Cardiac septum (tissue), 1 donor: ENCODE data around the gene SULT4A1. TPM values are rescaled to one million over a fixed set of nuclear protein-coding genes. Genes with fewer than 3 reads are reported as not detected.
"Not testable (repeated sequence)": the region's sequence is repeated elsewhere in the genome, so short reads cannot be mapped to it uniquely, and the experiment has no call there.

Experiments
- DNase-seq: peaks from one replicate; pipeline ENCODE4 v3.0.0-alpha.2; 2020; ENCODE audit warnings: low spot score
- intact Hi-C: fragments of 100-400 bp; cut with DNase I; formaldehyde crosslinking; loops from one replicate; pipeline ENCODE4 v1.14.0; 2022
- total RNA-seq: library from RNA; stranded (reverse); fragmentation: NEBNext Ultra II Directional; extraction: Animal tissue kit (Norgen Biotek cat#: 25700); gene quantifications from one replicate; pipeline ENCODE4 v1.2.1, GENCODE V29; 2021
- donor health status: DM: no; HTN: no; CAD: no.

Gene SULT4A1
- total RNA-seq, 1 donor from 2014 or later = 0.13 TPM

DNA sequence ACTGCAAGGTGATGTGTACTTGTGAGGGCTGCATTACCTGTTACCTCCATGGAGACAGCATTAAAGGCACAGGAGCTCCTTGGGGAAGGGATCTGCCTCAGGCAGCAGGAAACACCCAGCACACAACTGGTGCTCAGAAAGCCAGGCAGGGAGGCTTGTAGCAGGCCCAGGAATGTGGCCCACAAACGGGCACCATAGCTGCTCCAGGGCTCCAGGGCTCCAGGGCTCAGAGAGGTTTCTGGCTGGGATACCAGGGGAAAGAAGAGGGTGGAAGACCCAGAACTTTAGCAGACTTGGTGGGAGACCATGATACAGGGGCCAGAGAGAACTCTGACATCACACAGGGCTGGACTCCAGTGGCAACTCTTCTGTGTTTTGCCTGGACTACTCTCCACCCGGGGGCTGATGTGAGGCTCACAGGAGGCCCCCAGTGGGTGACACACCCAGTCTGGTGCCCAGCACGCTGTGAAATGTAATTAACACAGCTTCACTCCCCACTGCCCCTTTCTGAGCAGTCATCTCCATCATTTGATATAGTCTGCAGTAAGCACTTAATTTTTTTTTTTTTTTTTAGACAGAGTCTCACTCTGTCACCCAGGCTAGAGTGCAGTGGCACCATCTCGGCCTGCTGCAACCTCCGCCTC, 14.7 kb upstream of the SULT4A1 start:
- intact Hi-C loops = no loop called here
- peak; percentile 60 for DNase-seq

DNA sequence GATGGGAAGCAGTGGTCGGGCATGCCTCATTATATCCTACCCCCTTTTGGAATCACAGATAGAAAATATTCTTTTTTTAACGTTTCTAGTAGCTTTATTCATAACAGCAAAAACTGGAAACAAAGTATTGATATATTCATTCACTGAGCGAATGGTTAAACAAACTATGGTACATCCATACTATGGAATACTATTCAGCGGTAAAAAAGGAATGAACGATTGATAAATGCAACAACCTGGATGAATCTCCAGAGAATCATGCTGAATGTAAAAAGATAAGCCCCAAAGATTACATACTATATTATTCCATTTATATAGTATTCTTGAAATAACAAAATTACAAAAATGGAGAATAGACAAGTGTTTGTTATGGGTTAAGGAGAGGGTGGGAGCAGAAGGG, 7.5 kb upstream of the SULT4A1 start:
- intact Hi-C loops = no loop called here
- no peak for DNase-seq

GRCh38 chr22:43869001-43869400, 6.7 kb upstream of the SULT4A1 start:
- intact Hi-C loops = not testable (repeated sequence)
- peak; percentile 22 for DNase-seq

GRCh38 chr22:43867839-43868635, 5.7 kb upstream of the SULT4A1 start:
- intact Hi-C loops = no loop called here
- peak; percentile 75 for DNase-seq

- no peak for DNase-seq
- intact Hi-C loops = no loop called here
Measured at GRCh38 chr22:43862882-43863202, 529 bp upstream of the SULT4A1 start.

DNA sequence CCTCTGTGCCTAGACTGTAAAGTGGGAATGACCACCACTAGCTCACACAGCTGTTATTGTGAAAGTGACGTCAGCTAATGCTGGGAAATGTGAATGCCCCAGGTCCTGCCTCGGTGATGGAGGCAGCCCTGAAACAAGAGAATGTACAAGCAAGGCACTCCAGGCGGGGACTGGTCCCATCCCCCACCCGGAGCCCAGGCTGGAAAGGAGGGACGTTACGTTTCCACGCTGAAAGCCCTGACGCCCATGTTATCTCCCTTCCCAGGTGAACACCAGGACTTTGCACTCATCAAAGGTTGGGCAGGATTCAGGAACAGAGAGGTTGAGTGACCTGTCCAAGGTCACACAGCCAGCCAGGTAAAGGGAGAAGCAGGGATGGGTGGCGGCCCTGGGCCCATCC, 784 bp downstream of the SULT4A1 start:
- peak; percentile 46 for DNase-seq
- intact Hi-C loops = no loop called here

DNA sequence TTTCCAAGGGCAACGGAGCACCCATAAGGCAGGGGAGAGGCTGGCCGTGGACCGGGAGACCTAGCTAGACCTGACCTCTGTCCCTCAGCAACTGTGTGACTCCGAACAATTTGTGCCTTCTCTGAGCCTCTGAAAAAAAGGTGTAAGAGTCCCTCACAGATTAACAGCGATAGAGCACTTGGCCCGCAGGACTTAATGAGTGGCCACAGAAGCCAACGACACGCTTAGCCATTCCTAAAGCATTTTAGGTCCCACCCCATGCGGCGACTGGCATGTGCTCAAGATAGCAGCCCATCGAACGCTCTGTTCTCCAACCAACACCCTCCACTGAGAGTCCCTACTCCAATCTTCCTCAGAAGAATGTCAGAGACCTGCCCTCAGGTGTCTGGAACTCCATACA, 1.5 kb downstream of the SULT4A1 start:
- intact Hi-C loops = no loop called here
- DNase-seq = peak; percentile 22

DNA sequence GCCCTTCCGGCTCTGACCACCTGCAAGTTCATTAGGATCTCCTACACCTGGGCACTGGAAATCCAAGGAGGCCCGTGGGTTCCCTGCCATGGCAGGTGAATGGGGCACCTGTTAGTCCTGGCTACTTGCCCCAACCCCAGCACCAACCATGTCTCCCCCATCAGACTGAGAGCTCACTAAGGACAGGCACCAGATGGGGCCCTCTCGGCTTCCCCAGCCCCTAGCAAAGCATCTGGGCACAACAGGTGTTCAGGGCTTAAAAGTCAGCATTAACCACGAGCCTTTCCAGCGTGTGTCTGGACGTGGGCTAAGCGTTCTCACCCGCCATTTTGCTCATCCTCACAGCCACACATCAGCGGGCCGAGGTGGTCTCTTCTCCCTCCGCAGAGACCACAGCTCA, 2.2 kb downstream of the SULT4A1 start:
- intact Hi-C loops = no loop called here
- DNase-seq = peak; percentile 17

DNA sequence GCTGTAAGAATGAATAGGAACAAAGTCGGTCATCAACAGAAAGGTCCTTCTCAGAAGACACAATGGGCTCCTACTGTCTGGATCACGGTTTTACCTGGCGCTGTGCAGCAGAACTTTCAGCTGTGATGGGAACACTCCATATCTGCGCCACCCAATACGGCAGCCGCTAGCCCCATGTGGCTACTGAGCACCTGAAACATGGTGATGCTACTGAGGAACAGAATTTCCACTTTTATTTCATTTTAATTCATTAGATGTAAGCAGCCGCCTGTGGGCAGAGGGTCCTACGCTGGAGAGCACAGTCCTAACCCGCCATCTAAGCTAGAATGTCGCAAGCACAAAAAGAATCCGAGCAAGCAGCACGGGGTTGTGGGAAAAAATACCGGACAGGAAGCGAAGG, 2.7 kb downstream of the SULT4A1 start:
- intact Hi-C loops = no loop called here
- DNase-seq = peak; percentile 27

DNA sequence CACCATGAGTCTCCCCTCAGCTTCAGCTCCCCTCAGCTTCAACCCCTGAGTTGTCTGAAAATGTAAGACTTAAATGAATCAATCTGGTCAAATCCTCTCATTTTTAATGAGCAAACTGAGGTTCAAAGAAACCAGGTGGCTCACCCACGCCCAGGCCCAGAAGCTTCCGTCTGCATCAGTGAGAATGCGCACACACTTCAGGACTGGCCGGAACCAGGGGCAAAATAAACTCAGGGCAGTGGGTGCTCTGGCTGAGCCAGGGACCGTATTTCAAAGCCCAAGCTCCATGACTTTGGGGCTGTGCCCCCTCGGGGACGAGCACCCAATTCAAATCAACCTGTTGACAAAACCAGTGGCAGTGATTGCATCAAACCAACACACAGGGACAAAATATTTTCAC, 3.1 kb downstream of the SULT4A1 start:
- intact Hi-C loops = no loop called here
- DNase-seq = peak; percentile 36

GRCh38 chr22:43858156-43858895, 4.0 kb downstream of the SULT4A1 start:
- DNase-seq = peak; percentile 35
- intact Hi-C loops = no loop called here

- DNase-seq = no peak
- intact Hi-C loops = no loop called here
Measured at GRCh38 chr22:43857367-43857766, 4.9 kb downstream of the SULT4A1 start.

GRCh38 chr22:43855431-43855830, 6.9 kb downstream of the SULT4A1 start:
- DNase-seq = peak; percentile 17
- intact Hi-C loops = no loop called here

DNA sequence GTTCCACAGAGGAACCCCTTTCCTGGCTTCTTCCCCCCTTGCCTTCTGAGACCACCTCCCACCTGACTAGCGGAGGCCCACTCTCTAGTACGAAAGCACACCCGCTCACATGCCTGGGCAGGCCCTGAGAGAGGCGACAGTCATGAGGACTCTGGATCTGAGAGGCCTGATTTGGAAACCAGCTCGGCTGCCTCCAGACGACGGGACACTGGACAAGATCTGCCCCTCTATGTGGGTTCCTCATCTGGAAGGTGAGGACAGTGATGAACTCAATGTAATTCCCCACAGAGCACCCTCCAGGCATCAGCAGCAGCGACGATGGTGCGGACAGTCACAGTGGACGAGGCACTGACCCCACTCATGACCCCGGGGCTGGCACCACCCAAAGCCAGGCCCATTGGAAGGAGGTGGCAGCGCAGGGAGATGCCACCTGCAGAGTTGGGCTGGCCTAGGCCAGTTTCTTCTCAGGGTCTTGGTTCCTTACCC, 7.5 kb downstream of the SULT4A1 start:
- peak; percentile 26 for DNase-seq
- intact Hi-C loops = no loop called here

DNA sequence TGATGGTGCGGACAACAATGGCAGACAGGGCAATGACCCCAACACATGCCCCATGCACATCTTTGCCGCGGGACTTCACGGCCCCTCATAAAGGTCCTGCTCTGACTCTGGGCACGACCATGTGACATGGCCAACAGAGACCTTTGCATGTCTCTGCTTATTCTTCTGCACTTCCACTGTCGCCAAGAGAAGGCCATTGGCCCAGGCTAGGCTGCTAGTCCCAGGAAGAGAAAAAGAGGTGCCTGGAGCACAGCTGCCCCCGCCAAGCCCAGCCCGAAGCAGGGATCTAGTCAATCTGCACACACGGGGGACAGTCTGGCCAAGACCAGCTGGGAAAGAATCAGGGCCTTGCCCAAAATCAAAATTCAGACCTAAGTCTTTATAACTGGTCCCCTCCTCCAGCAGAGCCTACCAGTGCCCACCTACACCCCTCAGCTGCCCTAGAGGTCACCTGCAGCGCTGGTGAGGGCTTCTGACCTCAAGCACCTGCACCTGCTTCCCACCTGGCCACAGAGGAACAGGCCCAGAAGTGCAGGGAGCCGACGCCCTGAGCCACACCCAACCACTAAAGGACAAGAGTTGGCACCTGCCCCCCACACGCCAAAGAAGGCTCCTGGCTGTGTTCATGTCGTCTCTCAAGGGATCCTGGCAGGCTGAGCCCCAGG, 8.1 kb downstream of the SULT4A1 start:
- intact Hi-C loops = no loop called here
- DNase-seq = peak; percentile 51

GRCh38 chr22:43853328-43853931, 8.9 kb downstream of the SULT4A1 start:
- peak; percentile 71 for DNase-seq
- intact Hi-C loops = no loop called here

DNA sequence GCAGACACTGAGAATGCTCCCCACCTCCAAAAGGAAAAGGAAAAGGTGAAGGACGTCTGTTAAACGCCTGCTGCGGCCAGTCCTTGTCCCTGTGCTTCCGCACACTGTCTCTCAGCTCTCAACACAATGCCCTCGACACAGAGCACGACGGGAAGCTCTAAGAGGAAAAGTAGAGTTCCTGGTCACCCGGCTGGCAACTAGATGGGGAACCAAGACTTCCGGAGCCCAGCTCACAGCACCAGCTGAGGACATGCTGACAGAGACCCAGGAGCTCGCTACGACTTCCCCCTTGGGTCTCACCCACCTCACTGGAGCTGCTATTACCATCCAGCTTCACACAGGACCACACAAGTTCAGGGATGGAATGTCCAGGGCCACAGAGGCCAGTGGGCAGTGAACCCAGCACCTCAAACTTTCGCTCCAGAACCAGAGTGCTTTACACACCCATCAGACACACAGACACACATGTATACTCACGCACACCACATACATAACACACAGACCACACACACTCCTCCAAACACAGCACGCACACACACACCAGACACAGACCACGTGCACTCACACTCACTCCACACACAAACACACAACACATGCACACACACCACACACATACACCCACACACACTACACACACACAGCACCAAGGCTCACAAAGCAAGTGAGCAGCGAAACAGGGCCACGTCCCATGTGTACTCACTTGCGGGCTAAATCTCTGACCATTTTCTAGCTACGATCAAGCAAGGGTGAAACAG, 9.6 kb downstream of the SULT4A1 start:
- intact Hi-C loops = no loop called here
- DNase-seq = peak; percentile 50

- intact Hi-C loops = no loop called here
- peak; percentile 59 for DNase-seq
Measured at GRCh38 chr22:43851979-43852307, 10.4 kb downstream of the SULT4A1 start.
